Activated CD4-positive, CD25-positive, alpha-beta regulatory T cell treated with anti-CD3 and anti-CD28 coated beads, Interleukin-2, amount 50 U/mL, for 72 hours (primary cell): Measurements from ENCODE around the gene MLLT10.

ENCODE experiments used
- DNase-seq: peaks from one replicate; pipeline ENCODE4 v3.0.0; 2021

Gene MLLT10

DNA sequence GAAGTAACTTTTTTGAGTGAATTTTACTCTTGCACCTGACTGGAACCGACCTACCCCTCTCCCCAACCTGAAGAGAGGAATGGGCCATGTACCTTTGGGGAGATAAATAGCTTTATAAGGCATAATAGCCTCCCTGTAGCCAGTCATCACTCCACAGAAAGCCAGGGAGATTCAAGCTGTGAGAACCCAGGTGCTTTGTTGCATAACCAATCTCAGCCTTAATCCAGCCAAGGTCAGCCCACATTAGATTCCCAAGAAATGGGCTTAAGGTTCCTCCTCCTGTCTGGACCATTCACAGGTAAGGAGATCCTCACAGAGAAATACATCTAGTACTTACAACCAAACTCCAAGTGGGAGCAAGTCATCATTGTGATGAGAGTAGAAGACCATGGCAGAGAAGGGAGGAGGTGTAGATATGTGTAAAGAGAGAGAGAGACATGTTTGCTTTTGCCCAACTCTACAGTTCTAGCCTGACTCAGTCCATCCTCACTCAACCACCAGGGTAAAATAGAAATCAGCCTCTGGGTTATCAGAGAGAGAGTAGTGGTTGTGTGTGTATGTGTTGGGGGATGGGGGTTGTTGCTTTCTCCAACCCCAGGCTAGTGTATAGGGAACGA, 32.2 kb upstream of the MLLT10 start:
- DNase-seq: no peak

DNA sequence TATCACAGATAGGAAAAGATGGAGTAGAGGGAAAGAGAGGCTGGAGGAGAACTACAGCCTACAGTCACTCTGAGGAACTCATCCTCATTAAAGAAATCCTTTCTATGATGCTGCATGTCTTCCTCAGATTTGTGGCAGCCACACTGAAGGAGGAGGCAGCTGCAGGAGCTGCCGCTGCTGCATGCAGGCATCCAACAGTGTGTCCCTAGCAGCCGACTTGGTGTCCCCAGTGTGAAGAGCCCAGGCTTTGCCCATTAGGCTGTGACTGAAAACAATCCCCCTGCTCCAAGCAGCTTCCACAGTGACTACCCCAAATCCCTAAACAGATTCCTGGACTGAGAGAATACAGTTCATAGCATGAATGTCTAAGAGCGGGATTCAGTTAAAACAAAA, 31.7 kb upstream of the MLLT10 start:
- DNase-seq: no peak

DNA sequence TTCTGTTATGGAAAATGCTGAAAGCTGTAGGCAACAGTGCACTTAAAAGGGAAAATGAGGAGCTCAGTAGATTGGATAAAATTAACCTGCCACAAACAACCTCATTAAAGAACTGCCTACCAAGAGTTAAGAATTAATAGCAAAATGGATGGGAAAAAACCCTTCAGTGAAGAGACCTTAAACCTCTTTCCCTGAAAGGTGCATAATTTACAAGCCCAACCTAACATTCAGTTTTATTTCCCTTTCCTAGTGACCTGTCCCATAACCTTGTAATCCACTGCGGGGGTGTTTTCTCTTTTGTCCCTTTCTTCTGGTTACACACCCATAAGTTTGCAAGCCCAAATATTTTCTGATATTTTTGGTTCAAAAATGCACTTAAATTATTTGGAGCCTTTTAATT, 30.5 kb upstream of the MLLT10 start:
- DNase-seq: no peak

DNA sequence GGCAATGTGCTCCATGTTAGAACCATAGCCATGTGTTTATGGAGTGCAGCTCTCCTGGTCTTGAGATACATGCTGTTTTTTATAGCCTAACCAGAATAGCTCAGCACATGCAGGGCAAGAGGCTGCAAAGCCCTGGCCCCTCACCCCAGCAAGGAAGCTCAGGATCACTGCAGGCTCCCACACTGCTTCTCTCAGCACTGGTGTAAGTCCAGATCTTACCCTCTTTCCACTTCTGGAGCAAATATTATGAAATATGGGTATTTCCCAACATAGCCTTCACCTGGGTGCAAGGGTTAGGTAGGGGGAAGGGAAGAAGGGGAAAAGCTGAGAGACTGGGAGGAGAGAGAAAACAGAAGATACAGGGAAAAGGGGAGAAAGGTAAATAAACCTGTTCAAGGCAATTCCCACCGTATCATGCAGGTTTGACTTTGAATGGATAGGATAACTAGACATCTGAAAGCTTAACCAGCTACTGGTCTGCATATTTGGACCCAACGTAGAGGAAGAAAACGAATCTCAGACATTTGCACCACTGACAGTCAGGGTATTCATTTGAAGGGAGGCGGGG, 28.2 kb upstream of the MLLT10 start:
- DNase-seq: no peak

DNA sequence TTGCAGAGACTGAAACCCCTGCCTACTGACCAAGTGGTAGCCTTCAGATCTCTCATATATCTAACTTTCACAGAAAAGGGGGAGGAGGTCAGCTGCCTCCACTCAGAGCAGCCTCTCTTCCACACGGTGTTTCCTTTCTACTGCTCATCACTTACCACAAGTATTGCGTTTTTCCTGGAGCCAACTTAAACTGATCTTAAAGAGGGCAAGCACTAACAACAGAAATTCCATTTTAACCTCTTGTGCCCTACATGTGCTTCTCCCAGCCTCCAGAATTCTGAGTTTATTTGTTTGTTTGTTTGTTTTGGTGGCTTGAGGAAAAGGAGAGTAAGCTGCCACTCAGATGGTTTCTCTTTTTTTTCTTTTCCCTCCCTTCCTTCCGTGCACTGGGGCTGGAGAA, 27.7 kb upstream of the MLLT10 start:
- no peak for DNase-seq

DNA sequence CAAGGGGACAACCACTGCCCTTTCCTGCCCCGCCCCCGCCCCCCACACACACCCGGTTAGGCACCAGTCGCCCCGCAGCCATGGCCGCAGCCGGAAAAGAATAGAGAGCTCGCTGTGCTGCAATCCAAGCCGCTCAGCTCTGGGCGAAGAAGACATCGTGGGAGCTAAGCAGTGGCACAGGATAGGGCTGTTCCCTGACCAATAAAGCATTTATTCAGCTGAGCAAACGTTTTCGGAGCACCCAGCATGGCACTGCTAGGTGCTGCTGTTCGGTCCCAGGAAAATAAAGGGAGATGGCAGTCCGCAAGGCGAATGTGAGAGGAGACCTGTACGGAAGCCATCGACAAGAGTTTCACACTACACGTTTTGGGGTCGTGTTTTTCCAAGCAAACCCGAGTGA, 26.9 kb upstream of the MLLT10 start:
- no peak for DNase-seq

DNA sequence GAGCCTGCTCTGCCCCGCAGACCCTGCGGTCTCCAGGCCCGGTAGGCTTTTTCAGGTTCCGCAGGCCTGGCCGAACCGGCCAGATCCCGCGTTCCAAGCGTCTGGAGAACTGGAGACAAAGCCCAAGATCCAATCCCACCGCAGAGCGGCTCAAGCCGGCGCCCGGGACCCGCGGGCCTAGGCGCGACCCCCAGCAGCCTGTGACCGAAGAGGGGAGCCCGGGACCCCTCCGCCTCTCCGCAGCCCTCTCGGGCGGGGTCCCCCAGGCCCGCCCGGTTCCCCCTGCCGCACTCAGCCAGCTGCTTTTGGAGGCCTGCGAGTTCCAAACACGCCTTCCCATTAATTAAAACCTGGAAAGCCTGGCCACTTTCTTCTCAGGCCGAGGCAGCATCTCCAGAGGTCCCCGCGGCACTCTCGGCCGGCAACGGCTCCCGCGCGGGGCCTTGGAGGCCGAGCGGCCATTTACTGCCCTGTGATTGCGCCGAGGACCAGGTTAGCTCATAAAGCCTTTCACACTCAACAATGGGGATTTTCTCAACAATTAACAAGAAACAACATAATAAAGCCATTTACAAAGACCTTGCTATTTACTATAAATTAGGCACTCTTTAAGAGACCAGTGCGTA, 25.2 kb upstream of the MLLT10 start:
- no peak for DNase-seq

DNA sequence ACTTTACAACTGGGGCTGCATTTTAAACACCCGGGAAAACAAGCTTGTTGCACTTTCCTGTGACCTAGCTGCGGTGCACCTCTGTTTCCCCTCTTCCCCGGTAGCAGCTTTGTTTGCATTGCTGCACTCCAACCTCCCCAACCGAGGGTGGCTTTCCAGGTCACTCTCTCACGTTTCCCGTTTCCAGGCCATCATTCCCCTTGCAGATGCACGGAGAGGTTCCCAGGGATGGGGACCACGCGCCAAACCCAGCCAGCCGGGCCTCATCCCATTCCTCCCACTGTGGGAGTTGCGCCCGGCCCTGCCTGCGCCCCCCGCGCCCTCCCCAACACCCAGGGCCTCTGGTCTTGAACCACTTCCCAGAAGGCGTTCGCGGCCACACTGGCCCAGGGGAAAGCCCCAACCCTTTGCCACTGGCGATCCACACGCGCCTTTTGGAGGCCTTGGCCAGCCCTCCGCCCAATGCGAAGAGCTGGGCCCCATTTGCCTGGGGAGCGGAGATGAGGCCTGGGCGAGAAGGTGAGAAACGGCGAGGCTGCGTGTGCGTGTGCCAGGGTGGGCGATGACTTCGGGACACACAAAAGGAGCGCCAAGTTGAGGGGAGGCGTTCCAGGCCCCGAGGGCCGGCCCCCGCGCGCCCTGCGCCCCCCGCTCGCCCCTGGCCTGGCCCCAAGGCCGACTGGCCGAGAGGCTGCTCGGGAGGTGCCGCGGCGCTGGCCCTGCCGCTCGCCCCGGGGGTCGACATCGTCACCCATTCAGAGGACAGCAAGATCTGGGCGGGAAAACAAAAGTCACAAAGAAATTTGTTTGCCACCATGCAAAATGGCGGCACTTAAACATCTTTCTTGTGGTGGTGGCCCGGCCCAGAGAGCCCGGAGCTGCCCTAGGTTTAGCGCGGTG, 24.4 kb upstream of the MLLT10 start:
- no peak for DNase-seq

DNA sequence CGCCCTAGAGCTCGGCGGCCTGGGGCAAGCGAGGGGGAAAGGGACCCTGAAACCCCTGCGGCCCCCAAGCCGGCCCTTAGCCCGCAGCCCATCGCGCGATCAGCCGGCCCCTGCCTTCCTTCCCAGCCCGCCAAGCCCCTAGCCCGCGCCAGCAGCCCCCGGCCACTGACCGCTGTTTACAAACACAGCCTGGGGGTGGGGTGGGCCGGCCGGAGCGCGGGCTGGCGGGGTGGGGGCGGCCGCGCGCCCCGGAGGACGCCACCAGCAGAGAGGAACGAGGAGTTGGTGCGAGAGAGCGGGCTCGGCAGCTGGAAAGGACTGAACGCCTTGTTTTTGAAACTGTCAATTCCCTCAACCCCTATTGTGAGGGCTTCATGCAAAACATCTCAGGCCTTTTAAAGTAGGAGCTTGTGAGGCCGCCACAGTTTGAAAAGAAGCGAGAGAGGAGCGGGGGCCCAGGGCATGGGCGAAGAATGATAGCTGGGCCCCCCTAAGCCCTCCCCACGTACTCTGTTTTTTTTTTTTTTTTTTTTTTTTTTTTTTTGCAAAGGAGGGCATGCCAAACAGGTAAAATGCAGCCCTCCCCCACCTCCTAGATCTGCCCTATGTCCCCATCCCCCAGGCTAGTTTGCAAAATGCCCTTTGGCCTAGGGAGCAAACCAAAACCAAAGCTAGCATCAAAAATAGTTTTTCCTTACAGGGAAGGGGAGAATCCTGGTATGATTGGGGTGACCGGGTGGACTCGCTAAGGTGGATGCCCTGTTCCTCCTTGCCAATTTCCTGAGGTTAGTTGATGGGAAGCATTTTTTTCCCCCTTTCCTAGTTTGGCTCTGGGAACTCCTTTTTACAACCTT, 23.6 kb upstream of the MLLT10 start:
- DNase-seq: no peak

DNA sequence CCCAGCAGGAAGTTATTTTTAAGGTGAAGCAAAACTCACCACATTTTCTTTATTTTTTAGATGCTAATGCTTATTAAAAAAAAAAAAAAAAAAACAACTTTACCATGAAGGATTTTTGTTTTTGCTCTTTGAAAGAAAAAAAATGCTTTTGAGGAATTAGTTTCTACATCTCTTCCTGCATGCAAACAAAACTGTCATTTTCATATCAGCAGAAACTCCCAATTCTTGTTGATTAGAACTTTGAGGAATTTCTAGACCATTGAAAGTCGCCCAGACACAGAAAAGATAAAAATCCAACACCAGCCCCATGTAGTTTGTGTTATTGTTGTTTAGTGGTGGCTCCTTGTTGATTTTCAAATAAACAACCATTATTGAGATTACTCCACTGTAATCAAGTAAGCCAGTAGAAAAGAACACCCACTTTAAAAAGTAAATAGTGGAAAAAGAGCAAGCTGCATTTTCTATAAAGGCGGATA, 22.9 kb upstream of the MLLT10 start:
- DNase-seq: no peak

DNA sequence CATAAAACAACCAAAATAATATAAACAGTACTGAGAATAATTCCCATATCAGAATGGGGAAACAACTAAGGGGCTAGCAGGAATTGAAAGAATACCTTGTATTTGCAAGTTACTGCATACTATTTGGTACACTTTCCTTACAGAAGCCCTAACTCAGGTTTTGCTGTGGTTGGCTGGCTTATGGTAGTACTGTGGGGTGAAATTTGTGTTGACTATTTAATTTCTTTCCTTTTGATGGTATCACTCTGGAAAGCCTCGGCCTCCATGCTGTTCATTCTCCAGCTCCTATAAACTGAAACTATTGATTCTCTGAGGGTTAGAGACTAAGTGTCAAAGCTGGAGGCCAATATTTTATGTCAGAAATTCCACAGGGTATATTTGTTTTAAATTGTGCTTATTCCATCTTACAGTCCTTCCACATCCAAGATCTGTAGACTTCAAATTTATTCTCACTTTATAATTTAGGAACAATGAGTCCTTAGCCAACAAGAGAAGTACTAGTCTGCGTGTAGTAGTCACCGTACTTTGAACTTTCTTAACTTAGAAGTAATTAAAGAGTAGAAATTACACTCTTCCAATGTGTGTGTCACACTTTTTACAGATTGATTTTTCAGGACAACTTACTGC, 22.0 kb upstream of the MLLT10 start:
- no peak for DNase-seq

DNA sequence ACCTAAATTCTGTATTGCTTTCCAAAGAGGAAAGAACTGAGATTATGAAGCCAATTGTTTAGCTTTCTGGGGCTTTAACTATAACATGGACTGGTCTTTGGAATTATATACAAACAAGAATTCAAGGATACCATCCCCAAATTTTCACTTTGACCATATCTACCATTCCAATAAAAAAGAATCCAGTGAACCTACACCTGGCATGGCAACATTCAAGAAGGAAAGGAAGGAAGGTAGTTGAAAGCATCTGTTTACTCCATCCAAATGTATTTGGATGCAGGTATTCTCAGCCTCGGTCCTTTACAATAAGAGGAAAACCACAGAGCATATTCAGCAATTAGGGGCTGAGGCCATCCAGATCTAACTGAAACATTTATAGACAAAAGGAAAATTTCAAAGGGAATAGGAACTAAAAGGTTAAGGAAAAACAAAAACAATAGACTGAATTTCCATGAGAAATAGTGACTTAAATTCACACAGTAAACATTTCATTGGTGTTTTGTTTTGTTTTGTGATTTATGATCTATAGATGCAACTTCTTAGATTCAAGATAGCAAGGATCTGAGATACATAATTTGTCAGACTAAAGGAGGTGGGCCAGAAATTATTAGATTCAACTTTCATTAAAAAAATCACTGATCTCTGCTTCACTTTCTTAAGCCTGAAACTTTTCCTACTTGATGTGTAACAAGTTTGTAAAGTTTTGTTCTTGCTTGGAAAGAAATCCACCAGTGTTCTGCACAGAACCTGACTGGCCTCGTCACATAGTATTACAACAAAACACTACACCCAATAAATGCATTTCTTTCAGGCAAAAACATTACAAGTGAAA, 21.2 kb upstream of the MLLT10 start:
- DNase-seq: no peak

DNA sequence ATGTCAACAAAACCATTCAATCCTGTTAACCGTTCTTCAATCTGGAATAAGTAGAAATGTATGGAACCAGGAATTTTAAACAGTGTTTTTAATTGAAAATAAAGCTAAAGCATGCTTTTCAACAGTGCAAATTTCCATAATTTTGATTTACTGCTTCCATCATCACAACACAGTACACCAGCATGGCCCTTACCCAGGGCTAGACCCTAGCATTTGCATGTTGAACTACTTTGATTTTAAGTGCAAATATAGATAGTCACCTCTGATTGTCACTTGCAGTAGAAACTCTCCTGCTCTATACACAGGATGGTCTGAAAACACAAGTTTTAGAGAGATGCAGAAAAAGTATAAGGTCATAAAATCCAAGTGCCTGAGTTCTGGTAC, 20.6 kb upstream of the MLLT10 start:
- no peak for DNase-seq

DNA sequence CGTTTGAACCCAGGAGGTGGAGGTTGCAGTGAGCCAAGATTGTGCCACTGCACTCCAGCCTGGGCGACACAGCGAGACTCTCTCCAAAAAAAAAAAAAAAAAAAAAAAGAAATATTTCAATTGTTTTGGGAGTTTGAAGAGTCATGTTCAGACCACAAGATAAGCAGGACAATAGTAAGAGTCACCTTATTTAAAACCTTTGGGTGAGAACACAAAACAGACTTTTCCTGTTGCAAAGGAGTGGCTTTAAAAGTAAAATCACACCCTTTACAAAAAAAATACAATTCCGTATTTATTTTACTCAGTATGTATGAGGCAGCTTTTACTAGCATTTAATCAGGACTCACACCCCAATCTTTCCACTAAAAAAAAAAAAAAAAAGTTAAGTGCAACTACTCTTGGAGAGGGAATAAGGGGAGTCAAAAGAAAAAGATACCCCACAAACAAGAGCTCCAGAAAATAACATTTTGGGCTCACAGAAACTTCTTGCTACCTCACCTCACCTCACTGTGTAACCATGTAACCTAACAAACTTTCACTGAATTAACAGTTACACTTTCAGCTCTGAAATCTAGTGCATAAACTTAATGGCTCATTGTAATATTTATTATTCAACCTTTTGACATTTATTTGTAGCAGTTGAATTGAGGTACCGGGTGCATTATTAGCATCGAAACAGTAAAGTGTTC, 19.8 kb upstream of the MLLT10 start:
- DNase-seq: no peak

DNA sequence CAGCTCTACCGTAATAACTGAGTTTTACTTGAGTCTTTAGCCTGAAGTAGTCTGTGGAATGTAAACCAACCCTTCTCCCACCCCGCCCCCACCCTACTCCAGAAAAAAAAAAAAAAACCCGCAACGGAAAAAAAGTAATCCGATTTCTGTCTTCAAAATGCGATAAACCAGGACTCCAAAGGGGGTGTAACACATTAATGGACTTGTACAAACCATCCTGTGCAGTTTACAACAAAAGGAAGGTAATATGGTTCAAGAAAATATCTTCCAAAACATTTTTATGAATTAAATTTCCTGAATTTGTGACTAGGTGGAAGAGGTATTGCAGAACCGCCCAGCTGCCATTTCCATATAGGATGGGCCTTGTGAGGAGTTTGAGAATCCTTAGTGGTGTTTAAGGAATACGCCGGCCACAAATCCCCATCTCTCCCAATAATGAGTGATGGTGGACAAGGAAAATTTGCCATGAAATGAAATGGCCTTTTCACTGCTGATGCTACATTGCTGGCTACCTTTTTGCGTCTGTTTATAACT, 19.1 kb upstream of the MLLT10 start:
- no peak for DNase-seq

DNA sequence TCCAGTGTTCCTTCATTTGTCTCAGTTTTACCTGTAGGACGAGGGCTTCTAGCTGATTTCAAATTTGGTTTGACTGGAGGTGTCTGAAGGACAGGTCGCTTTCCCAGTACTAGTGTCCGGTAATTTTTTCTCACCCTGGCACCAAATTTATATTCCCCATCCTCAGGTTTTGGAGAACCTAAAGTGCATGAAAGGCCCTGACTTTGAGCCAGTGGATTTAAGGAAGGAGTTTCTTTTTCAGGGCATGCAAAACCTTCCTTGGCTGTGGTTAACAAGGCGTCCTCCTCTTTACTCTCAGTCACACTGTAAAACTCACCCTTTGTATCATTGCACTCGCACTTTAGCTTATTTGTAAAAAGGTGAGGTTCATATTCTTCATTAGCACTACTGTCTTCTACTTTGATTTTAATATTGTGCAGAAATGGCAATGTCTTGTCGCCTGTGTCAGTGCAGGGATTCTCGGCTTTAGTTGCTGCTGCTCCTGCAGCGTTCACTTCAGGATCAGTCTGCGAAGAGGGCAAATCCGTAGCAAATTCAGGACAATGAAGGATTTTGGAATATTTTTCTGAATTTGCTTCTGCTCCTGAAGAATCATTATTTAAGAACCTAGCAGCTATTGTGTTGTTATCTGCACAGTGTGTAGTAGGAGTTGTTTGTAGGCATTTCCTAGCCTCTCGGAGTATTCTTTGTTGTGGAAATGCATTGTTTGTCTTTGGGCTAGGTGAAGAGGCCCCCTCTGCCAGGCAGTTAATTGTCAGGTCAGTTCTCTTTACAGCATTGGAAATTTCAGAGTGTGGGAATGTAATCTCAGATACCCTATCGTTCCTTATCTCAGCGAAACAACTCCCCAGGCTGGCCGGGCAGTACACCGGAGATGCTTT, 18.4 kb upstream of the MLLT10 start:
- DNase-seq: no peak

DNA sequence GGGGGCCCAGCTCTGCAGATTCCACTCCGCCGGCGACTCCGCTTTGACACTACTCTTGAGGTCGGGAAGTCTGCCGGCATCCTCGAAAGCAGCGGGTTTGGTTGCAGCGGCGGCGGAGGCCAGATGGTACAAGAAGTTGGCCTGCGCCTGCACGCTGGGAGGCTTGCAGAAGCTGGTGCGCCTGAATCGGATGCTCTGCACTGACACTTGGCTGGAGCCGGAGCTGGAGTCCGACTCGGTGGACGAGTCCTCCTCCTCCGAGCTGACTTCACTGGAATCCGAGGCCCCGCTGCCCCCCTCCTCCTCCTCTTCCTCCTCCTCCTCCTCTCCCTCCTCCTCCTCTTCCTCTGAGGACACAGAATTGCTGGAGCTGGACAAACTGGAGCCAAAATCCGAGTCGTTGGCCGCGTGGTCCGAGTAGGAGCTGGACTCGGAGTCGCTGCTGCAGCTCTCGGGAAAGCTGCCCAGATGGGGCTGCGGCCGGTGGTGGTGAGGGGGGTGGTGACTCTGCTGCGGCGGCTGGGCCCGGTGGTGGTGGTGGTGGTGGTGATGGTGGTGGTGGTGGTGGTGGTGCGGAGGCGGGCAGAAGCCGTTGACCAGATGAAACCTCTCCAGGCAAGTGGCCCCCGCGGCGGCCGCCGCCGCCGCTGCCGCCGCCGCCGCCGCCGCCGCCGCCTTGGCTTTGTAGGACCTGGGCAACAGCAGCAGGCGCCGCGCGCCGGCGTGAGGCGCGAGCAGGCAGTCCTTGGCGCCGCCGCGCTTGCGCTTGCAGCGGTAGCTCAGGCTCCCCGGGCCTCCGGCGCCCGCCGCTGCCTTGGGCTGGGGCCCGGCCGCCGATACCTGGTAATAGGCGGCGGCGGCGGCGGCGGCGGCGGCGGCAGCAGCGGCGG, 17.5 kb upstream of the MLLT10 start:
- peak; percentile 53 for DNase-seq
